Measurements from ENCODE around the gene ADAMTSL2. TPM values are rescaled to one million over a fixed set of nuclear protein-coding genes. Genes with fewer than 3 reads are reported as not detected.
"Not testable (repeated sequence)": the region's sequence is repeated elsewhere in the genome, so short reads cannot be mapped to it uniquely, and the experiment has no call there.

Gene ADAMTSL2
- total RNA-seq, 1 experiment from 2014 or later = 0.87 TPM

- TF ChIP-seq GRHL2 (CRISPR knock-in tag; IDR thresholded peaks at IDR 0.05; ENCODE audit: insufficient replicate concordance, severe bottlenecking) = no peak
- no peak for TF ChIP-seq SMAD4 (CRISPR knock-in tag; IDR thresholded peaks at IDR 0.05)
- no peak for TF ChIP-seq SOX15 (CRISPR knock-in tag; IDR thresholded peaks at IDR 0.05)
- no peak for TF ChIP-seq ERG (CRISPR knock-in tag; IDR thresholded peaks at IDR 0.05)
- TF ChIP-seq ZNF512 (CRISPR knock-in tag; IDR thresholded peaks at IDR 0.05; ENCODE audit: borderline replicate concordance) = no peak
- TF ChIP-seq ZMAT4 (CRISPR knock-in tag; IDR thresholded peaks at IDR 0.05) = no peak
These were observed 28.8 kb downstream of the ADAMTSL2 start (continued) for GRCh38 chr9:133563291-133563796.

GRCh38 chr9:133563814-133564213 is 29.3 kb downstream of the ADAMTSL2 start:
- H3K36me3 Mint-ChIP-seq; ATAC-seq; CTCF ChIA-PET; DNase-seq (ENCODE audit: low spot score); H3K4me3 Mint-ChIP-seq; POLR2A ChIA-PET; H3K27me3 Mint-ChIP-seq (ENCODE audit: low read depth); H3K9me3 Mint-ChIP-seq; H3K27ac Mint-ChIP-seq: not testable (repeated sequence)
- peaks cover 11% of the 10 kb centered on the region for H3K4me1 Mint-ChIP-seq

- no peaks in the 10 kb centered on the region; the same call in 1 of the 2 replicates for H3K9me3 Mint-ChIP-seq
- H3K4me1 Mint-ChIP-seq = peaks cover 8% of the 10 kb centered on the region; the same call in 1 of the 2 replicates
- H3K27me3 Mint-ChIP-seq (ENCODE audit: low read depth) = no peaks in the 10 kb centered on the region; the same call in 1 of the 2 replicates
- no peaks in the 10 kb centered on the region for H3K36me3 Mint-ChIP-seq
- no peak overlapping the region for H3K4me3 Mint-ChIP-seq
- ChIA-PET CTCF (interaction anchor here (0.7 kb wide), 1 partner anchor 161 kb away, joined by 3 read pairs; no protein-coding TSS in a partner anchor), POLR2A (no interaction called here)
- no peak for ATAC-seq
- no peak for DNase-seq (ENCODE audit: low spot score)
- peak overlapping the region; percentile 49; the same call in 1 of the 2 replicates for H3K27ac Mint-ChIP-seq
- TF ChIP-seq E2F1 (CRISPR knock-in tag; IDR thresholded peaks at IDR 0.05) = no peak
- TF ChIP-seq ZNF317 (CRISPR knock-in tag; IDR thresholded peaks at IDR 0.05; ENCODE audit: borderline replicate concordance, low read depth) = no peak
- no peak for TF ChIP-seq ZBTB21 (CRISPR knock-in tag; IDR thresholded peaks at IDR 0.05; ENCODE audit: borderline replicate concordance)
- no peak for TF ChIP-seq MLX (CRISPR knock-in tag; IDR thresholded peaks at IDR 0.05)
- TF ChIP-seq ZMAT4 (CRISPR knock-in tag; IDR thresholded peaks at IDR 0.05) = no peak
- TF ChIP-seq ZNF281 (CRISPR knock-in tag; IDR thresholded peaks at IDR 0.05) = no peak
- no peak for TF ChIP-seq FOXP1 (CRISPR knock-in tag; IDR thresholded peaks at IDR 0.05; ENCODE audit: borderline replicate concordance)
- no peak for TF ChIP-seq NR3C1 (CRISPR knock-in tag; conservative IDR thresholded peaks at IDR 0.05; ENCODE audit: low read depth)
- no peak for TF ChIP-seq NFE2L1 (CRISPR knock-in tag; IDR thresholded peaks at IDR 0.05)
- TF ChIP-seq ZSCAN18 (CRISPR knock-in tag; IDR thresholded peaks at IDR 0.05) = no peak
- no peak for TF ChIP-seq ATF2 (CRISPR knock-in tag; IDR thresholded peaks at IDR 0.05; ENCODE audit: borderline replicate concordance, low read depth)
- no peak for TF ChIP-seq GTF2I (CRISPR knock-in tag; conservative IDR thresholded peaks at IDR 0.05)
- no peak for TF ChIP-seq RELA (CRISPR knock-in tag; IDR thresholded peaks at IDR 0.05; ENCODE audit: borderline replicate concordance)
These were observed 30.1 kb downstream of the ADAMTSL2 start for GRCh38 chr9:133564451-133565116.
